GM10266 (cell line): ENCODE data around the gene ADM5.

ENCODE experiments used
- DNase-seq: peaks from one replicate; pipeline ENCODE4 v3.0.0; 2012; ENCODE audit errors: extremely low spot score
- CTCF ChIP-seq: IDR thresholded peaks from 2 replicates; pipeline ENCODE4 v1.5.1; 2012; ENCODE audit warnings: mild to moderate bottlenecking, low read depth; ENCODE audit not compliant: control insufficient read depth, insufficient read depth; ENCODE audit errors: missing control alignments

The ADM5 gene

GRCh38 chr19:49682274-49682673 is 7.1 kb upstream of the ADM5 start:
- no peak for TF ChIP-seq CTCF

DNA sequence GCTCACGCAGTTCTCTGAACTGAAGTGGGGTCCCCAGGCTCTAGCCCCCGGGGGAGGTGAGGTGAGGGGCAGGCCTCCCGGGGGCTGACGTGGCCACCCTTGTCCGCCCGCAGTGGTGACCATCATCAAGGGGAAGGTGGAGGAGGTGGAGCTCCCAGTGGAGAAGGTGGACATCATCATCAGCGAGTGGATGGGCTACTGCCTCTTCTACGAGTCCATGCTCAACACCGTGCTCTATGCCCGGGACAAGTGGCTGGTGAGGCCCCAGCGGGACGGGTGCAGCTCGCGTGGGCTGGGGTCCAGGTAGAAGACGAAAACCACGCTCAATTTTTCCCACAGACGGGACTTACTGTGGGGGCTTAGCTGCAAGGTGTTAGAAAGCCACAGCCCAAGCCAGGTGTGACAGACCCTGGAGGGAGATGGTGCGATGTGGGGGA is 5.6 kb upstream of the ADM5 start:
- TF ChIP-seq CTCF = no peak

More at GRCh38 chr19:49682274-49682673, 7.1 kb upstream of the ADM5 start:
- DNase-seq = no peak

DNA sequence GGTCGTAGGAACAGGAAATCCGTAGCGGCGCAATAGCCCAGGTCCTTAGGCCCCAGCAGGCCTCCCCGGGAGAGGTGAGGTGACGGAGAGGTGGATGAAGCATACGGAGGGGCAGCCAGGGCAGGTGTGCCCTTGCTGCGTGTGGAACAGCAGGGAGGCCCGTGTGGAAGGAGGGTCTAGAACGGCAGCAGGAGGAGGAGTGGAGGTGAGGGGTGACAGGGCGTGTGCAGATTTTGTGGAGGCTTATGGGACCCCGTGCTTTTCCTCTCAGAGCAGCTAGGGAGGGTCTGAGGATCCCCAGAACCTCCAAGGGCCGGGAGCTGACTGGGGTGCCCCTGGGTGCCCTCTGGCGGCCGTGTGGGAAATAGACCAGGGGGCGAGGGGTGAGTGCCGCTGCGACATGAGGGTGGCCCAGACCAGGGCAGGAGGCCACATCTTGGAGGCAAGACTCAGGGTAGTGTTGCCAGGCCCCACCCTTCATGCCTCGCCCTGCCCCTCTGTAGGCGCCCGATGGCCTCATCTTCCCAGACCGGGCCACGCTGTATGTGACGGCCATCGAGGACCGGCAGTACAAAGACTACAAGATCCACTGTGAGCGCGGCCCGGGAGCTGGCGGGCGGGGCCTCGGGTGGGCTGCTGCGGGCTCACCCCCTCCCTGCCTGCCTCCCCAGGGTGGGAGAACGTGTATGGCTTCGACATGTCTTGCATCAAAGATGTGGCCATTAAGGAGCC is 5.0 kb upstream of the ADM5 start:
- DNase-seq = peak; percentile 70
- peak; percentile 51 for TF ChIP-seq CTCF

More for the DNA sequence above, 5.6 kb upstream of the ADM5 start:
- DNase-seq = no peak

DNA sequence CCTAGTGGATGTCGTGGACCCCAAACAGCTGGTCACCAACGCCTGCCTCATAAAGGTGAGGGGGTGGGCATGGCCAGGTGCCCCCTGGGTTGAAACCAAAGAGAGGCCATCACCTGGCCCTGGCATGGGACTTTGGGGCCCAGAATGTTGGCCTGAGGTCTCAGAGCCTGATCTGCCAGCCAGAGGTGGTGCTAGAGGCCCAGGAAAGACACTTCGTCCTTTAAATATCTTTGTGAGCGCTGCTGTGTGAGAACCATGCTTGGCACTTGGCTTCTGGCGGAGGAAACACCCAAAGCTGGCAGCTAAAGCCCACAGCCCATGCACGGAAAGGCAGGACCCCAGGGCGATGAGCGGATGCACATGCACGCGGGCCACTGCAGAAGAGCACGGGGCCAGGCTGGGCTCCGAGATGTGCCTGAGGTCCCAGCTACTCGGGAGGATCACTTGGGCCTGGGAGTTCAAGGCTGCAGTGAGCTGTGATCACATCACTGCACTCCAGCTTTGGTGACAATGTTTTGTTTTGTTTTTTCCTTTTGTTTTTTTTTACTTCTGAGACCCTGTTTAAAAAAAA is 4.3 kb upstream of the ADM5 start:
- no peak for TF ChIP-seq CTCF
- DNase-seq = no peak

- DNase-seq = no peak
- no peak for TF ChIP-seq CTCF
These were observed 3.5 kb upstream of the ADM5 start for GRCh38 chr19:49685845-49686332.

- DNase-seq = no peak
- no peak for TF ChIP-seq CTCF
These were observed 2.8 kb upstream of the ADM5 start for GRCh38 chr19:49686503-49687088.

DNA sequence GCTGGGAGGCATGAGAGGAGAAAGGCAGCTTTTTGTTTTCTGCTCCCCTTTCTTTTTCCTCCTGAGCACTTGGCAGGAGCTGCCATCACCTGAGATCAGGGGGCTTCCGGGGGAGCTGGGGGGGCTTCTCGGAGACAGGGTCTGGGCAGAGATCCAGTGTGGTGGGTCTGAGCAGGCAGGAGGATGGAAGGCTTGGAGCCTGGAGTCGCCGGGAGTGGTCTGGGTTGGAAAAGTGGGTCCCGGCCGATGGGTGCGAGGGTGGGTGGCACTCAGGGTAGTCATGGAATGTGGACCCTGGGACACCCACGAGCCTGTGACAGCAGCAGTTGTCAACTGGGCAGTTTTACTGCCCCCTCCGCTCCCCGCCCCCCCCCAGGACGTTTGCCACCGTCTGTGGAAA is 2.2 kb upstream of the ADM5 start:
- no peak for DNase-seq
- TF ChIP-seq CTCF = no peak
